A673 (cell line): ENCODE results near the gene ECI1. TPM values are rescaled to one million over a fixed set of nuclear protein-coding genes. Genes with fewer than 3 reads are reported as not detected.

Experiments used
- BruUV-seq: library from RNA; stranded (reverse); fragments of 400-500 nt; replicated peaks from 2 replicates; lab custom pipeline; 2021; lab: Mats Ljungman, UMichigan
- CTCF ChIA-PET: fragments of 300-600 bp; sonication (Branson Sonifier 250); formaldehyde crosslinking; loops from one replicate; lab custom pipeline; 2022; ENCODE audit warnings: antibody characterized with exemption; lab: Charles Lee
- POLR2A ChIA-PET: fragments of 300-600 bp; sonication (Branson Sonifier 250); formaldehyde crosslinking; loops from one replicate; lab custom pipeline; 2022; ENCODE audit warnings: antibody characterized with exemption; ENCODE audit not compliant: low non-redundant PET; lab: Charles Lee
- DNase-seq: peaks from one replicate; pipeline ENCODE4 v3.0.0-alpha.2; 2015; ENCODE audit warnings: low spot score
- H3K27ac ChIP-seq: fragments of 200-600 bp; sonication (generic); 2 replicates; pipeline ENCODE4 v1.5.1; 2016; ENCODE audit warnings: mixed run types, low read depth, mild to moderate bottlenecking, mixed read lengths, antibody characterized with exemption, low read length; ENCODE audit not compliant: poor library complexity, severe bottlenecking
- H3K27me3 ChIP-seq: fragments of 200-600 bp; sonication (generic); replicated peaks from 2 replicates; pipeline ENCODE4 v1.6.1; 2017; ENCODE audit warnings: mixed run types, low read depth, mild to moderate bottlenecking, mixed read lengths, antibody characterized with exemption, low read length; ENCODE audit not compliant: insufficient read depth, poor library complexity
- H3K36me3 ChIP-seq: fragments of 200-600 bp; sonication (generic); 2 replicates; pipeline ENCODE4 v1.6.1; 2016; ENCODE audit warnings: mixed run types, mild to moderate bottlenecking, mixed read lengths, antibody characterized with exemption, low read length; ENCODE audit not compliant: insufficient read depth, poor library complexity, severe bottlenecking
- H3K4me1 ChIP-seq: fragments of 200-600 bp; sonication (generic); 2 replicates; pipeline ENCODE4 v1.6.1; 2017; ENCODE audit warnings: mixed run types, mild to moderate bottlenecking, mixed read lengths, antibody characterized with exemption, low read length; ENCODE audit not compliant: insufficient read depth, poor library complexity, severe bottlenecking
- H3K4me3 ChIP-seq: fragments of 200-600 bp; sonication (generic); 2 replicates; pipeline ENCODE4 v1.5.1; 2016; ENCODE audit warnings: low read depth, mixed run types, mild to moderate bottlenecking, mixed read lengths, low read length; ENCODE audit not compliant: poor library complexity, severe bottlenecking
- H3K9me3 ChIP-seq: fragments of 200-600 bp; sonication (generic); 2 replicates; pipeline ENCODE4 v1.6.1; 2016; ENCODE audit warnings: mixed run types, low read depth, mild to moderate bottlenecking, mixed read lengths, antibody characterized with exemption, low read length; ENCODE audit not compliant: poor library complexity, severe bottlenecking
- EZH2 ChIP-seq: fragments of 200-600 bp; sonication (generic); IDR thresholded peaks from 2 replicates; pipeline ENCODE4 v1.6.1; 2017; ENCODE audit warnings: borderline replicate concordance, low read depth, mild to moderate bottlenecking, mixed read lengths, antibody characterized with exemption, low read length; ENCODE audit not compliant: poor library complexity, severe bottlenecking
- intact Hi-C: fragments of 100-400 bp; cut with micrococcal nuclease; formaldehyde crosslinking; loops from one replicate; pipeline ENCODE4 v1.10.0; 2022; ENCODE audit not compliant: unreplicated experiment
- total RNA-seq: library from RNA; stranded (reverse); gene quantifications from 2 replicates; pipeline ENCODE4 v1.2.3, GENCODE V29; 2021
- TF ChIP-seq, protein P1 (sequence below): fragments of 300-800, 200-600 bp; sonication (generic); conservative IDR thresholded peaks from 2 replicates; pipeline ENCODE4 v1.5.1; 2017; ENCODE audit warnings: low read depth, mild to moderate bottlenecking, antibody characterized with exemption, low read length, moderate library complexity, mixed read lengths

Gene ECI1
- total RNA-seq, 1 experiment from 2014 or later: 55.3 TPM

GRCh38 chr16:2275476-2276367 is 24.3 kb upstream of the ECI1 start:
- BruUV-seq: no TSS peak
- Histone ChIP-seq H3K27me3 (no peaks in the 10 kb centered on the region), H3K4me3 (no peak overlapping the region), H3K27ac (no peak overlapping the region), H3K9me3 (no peaks in the 10 kb centered on the region), H3K4me1 (no peaks in the 10 kb centered on the region), H3K36me3 (no peaks in the 10 kb centered on the region)
- POLR2A ChIA-PET: interaction anchor here (0.6 kb wide), 1 partner anchor 25 kb away, joined by 3 read pairs; the partner anchor contains the start of gene ECI1
- TF ChIP-seq EZH2: no peak
- TF ChIP-seq, protein P1, sequence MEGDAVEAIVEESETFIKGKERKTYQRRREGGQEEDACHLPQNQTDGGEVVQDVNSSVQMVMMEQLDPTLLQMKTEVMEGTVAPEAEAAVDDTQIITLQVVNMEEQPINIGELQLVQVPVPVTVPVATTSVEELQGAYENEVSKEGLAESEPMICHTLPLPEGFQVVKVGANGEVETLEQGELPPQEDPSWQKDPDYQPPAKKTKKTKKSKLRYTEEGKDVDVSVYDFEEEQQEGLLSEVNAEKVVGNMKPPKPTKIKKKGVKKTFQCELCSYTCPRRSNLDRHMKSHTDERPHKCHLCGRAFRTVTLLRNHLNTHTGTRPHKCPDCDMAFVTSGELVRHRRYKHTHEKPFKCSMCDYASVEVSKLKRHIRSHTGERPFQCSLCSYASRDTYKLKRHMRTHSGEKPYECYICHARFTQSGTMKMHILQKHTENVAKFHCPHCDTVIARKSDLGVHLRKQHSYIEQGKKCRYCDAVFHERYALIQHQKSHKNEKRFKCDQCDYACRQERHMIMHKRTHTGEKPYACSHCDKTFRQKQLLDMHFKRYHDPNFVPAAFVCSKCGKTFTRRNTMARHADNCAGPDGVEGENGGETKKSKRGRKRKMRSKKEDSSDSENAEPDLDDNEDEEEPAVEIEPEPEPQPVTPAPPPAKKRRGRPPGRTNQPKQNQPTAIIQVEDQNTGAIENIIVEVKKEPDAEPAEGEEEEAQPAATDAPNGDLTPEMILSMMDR: no peak
- CTCF ChIA-PET: no interaction called here
- intact Hi-C loops: no loop called here
- no peak for DNase-seq

GRCh38 chr16:2273931-2274330 is 22.5 kb upstream of the ECI1 start:
- Histone ChIP-seq H3K36me3 (no peaks in the 10 kb centered on the region), H3K9me3 (no peaks in the 10 kb centered on the region), H3K4me3 (no peak overlapping the region), H3K4me1 (peaks cover 4% of the 10 kb centered on the region), H3K27me3 (no peaks in the 10 kb centered on the region), H3K27ac (no peak overlapping the region)
- no peak for DNase-seq
- BruUV-seq: no TSS peak
- intact Hi-C loops: no loop called here
- ChIA-PET POLR2A (no interaction called here), CTCF (interaction anchor here (0.7 kb wide), 1 partner anchor 132 kb away, joined by 3 read pairs; no protein-coding TSS in a partner anchor)
- TF ChIP-seq EZH2: no peak
- TF ChIP-seq, protein P1: no peak

DNA sequence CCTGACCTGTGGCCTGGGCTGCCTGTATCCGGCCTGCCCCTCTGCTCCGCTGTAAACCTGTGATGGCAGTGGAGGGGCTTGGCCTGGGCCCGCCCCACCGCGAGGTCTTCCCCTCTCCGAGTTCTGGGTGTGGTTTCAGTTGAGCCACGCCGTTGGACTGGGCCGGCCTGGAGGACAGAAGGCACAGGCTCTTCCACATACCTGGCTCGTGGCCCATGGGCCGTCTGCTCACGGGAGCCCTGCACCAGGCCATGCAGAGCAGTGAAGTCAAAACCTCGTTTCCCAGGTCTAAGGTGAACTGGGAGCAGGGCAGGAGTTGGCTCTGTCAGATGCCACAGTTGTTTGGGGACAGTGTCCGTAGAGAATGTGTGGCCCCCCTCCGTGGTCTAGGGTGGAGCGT is 22.1 kb upstream of the ECI1 start:
- Histone ChIP-seq H3K9me3 (no peaks in the 10 kb centered on the region), H3K27me3 (no peaks in the 10 kb centered on the region), H3K4me3 (no peak overlapping the region), H3K27ac (no peak overlapping the region), H3K4me1 (peaks cover 4% of the 10 kb centered on the region), H3K36me3 (no peaks in the 10 kb centered on the region)
- ChIA-PET POLR2A (interaction anchor here (0.7 kb wide), 1 partner anchor 25 kb away, joined by 13 read pairs; no protein-coding TSS in a partner anchor), CTCF (no interaction called here)
- BruUV-seq: no TSS peak
- TF ChIP-seq EZH2: no peak
- TF ChIP-seq, protein P1: no peak
- no peak for DNase-seq
- intact Hi-C loops: no loop called here
